Ureter (tissue), 1 donor: ENCODE results near the gene SLC8A2. TPM values are rescaled to one million over a fixed set of nuclear protein-coding genes. Genes with fewer than 3 reads are reported as not detected.
A peak's percentile ranks its signal among the peaks of the same experiment; 100 is the strongest.
"Not testable (repeated sequence)": the region's sequence is repeated elsewhere in the genome, so short reads cannot be mapped to it uniquely, and the experiment has no call there.

Source experiments
- DNase-seq: peaks from one replicate; pipeline ENCODE4 v3.0.0-alpha.2; 2020; ENCODE audit warnings: low spot score
- total RNA-seq: library from RNA; stranded (reverse); gene quantifications from one replicate; pipeline ENCODE4 v1.2.4, GENCODE V29; 2023
- donor health status: DM: yes; HTN: yes; CAD: no.

Gene SLC8A2
- total RNA-seq, 1 donor from 2014 or later: 2.7 TPM

- DNase-seq: no peak
Measured at GRCh38 chr19:47489072-47489914, 17.6 kb upstream of the SLC8A2 start.

- no peak for DNase-seq
Measured at GRCh38 chr19:47487551-47488515, 16.1 kb upstream of the SLC8A2 start.

DNA sequence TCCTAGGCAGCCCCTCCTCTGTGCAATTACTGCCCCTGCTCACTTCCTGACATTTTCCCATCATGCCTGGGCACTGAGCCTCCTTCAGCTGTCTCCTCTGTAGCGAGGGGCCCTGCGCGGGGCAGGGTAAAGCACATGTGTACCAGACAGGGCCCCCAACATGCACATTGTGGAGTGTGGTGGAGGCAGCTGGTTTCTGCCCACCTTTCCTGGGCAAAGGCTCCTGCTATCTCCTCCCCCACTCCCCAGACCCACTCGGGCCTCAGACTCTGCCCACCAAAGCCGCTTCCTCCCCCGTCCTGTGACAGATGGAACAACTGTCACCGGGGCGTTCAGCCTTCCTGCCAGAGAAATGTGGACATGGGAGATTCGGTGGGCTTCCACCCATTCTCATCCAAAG, 15.2 kb upstream of the SLC8A2 start:
- no peak for DNase-seq

DNA sequence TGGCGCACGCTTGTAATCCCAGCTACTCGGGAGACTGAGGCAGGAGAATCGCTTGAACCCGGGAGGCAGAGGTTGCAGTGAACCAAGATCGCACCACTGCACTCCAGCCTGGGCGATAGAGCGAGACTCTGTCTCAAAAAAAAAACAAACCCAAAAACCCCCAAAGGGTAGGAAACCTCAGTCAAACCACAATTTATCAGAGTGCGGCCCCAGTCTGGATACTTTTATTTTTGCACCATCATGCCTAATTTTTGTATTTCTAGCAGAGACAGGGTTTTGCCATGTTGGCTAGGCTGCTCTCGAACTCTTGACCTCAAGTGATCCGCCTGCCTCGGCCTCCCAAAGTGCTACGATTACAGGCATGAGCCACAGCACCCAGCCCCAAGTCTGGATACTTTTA, 14.5 kb upstream of the SLC8A2 start:
- DNase-seq: not testable (repeated sequence)

- DNase-seq: no peak
Measured at GRCh38 chr19:47485210-47485609, 13.5 kb upstream of the SLC8A2 start.

DNA sequence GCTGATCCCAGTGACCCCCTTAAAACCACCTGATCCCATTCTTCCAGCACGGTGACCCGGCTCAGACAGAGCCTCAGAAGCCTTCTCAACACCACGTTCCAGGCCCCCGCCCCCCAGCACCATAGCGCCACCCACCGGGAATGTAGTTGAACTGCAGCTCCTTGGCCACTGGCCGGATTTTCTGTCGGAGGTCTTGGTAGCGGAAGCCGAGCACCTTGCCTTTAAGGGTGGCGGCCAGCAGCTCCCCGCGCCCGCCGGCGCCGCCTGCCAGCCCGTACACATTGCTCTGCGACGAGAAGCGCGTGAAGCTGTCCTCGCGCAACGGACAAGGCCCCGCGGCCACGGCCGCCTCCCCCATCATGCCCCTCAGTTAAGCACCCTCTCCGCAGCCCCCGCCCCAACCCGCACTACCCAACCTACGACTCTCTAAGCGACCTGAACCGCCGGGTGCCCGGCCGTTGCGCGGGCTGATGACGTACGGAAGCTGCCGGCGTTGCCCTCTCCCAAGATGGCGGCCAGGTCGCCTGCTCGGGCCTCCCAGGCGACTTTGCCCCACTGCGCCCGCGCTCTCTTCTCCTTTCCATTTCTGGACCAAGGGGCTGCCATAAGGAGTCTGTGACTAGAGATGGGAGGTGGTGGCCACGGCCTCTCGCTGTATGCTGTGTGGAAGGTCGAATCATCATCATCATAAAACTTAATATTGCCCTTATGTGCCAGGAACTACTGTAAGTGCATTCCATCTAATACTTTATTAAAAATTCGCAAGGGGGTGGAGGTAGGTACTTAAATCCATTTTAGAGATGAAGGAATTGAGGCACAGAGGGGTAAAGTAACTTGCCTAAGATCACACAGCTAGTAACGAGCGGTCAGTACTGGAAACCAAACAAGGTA, 12.4 kb upstream of the SLC8A2 start, which contains the start of gene KPTN:
KPTN (minus strand) TSS at position 420 of the 891 bp plus-strand sequence; CDS start at position 361, 59 bp downstream.
- peak; percentile 87 for DNase-seq

DNA sequence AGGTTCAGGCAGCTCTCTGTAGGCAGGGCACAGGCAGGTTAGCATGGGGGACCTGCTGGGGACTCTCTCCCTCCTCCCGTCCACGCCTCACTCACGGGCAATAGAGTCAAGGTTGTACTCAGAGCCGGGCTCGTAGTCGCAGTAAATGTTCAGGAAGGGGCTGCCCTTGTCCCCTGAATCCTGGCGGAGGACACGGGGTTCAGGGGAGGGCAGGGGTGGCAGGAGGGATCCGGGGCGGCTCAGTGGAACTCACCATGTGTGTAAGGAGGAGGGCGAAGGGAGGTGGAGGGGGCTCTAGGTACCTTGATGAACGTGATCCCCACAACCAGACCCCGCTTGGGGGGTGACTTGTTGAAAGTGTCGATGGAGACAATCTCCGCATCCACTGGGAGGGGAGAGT, 11.5 kb upstream of the SLC8A2 start:
- DNase-seq: no peak

DNA sequence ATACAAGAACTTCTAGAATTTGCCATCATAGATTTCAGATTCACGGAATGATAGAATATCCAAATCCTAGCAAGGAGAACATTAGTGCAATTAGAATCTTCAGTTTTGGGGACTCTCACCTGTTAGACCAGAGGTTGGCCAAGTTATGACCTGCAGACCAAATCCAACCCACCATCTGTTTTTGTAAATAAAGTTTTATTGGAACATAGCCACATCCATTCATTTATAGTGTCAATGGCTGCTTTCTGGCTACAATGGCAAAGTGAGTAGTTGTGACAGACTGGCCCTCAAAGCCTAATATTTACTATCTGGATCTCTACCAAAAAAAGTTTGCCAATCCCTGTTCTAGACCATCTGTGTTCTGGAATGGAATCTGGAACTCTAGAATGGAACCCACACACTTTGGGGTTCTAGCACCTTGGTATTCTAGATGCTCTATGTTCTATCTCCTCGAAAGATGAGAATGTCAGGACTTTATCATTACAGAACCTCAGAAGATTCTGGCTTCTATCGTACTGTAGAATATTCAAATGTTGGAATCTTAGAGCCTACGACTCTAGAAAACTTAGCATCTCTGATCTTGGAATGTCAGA, 9.9 kb upstream of the SLC8A2 start:
- DNase-seq: no peak

DNA sequence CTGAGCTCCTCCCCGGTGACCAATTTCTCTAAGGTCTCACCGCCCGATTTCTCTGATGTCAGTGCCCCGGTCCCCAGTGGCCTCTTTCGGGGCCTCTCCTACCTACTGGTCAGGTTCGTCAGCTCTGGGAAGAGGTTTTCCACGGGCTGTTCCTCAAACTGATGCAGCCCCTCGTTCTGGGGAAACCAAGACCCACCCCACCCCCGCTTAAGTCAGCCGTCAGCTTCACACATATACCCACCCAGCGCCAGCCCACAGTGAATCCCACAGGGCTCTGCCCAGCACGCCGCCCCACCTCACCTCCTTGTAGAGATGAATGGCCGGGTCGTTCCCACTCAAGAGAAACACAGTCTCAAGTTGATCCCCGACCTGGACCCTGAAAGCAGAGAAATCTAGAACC, 9.0 kb upstream of the SLC8A2 start:
- no peak for DNase-seq

- DNase-seq: no peak
Measured at GRCh38 chr19:47479701-47480503, 8.2 kb upstream of the SLC8A2 start.

DNA sequence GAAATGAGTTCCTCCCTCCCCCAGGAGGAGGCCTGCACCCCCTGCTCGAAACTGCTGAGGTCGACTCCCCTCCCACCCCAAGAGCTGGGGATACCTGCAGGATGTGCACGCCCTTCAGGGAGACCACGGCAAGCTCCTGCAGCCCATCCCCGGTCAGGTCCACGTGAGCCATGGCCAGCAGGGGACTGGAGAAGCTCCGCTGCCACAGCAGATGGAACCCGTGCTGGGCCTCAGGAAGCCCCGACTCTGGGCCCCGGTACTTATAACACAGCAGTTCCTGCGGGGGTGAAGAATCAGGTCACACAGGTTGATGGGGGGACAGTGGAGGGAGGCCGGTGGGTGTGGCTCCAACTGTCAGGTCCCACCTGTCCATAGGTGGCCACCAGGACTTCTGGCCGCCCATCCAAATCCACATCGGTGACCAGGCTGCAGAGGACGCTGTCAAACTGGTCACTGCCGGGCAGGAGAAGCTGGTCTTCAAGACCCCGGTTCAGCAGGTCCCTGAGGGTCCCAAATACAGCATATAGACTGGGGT, 4.8 kb upstream of the SLC8A2 start:
- no peak for DNase-seq

DNA sequence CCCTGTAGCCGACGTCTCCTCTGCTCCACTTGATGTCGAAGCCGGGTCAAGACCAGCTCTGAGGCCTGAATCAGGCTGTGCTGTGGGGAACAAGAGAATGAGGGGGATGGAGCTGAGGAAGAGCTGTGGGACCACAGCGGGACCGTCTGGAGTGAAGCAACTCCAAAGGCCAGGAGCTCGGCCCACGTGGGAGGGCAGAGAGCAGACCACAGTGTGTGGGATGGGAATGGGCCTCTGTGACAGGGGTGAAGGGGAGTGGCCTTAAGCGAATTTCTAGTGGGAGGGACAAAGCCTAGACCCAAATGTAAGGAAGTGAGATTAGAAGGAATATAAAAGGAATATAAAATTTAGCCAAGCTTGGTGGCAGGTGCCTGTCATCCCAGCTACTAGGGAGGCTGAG, 3.8 kb upstream of the SLC8A2 start:
- DNase-seq: no peak

DNA sequence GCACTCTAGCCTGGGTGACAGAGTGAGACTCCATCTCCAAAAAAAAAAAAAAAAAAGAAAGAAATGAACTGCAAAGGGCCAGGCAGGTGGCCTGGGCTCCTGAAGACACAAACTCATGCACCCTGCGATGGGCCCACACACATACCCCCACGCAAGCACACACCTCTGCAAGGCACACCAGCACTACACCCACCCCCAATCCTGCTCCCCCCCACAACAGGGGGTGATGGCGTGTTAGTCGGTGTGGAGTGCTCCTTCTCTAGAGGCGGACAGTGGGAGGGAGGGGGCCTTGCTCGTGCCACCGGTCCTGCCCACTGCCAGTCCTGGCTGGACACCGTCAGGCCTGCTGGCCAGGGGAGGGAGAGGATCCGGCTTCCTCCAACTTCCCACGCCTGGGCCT, 1.6 kb upstream of the SLC8A2 start:
- no peak for DNase-seq

DNA sequence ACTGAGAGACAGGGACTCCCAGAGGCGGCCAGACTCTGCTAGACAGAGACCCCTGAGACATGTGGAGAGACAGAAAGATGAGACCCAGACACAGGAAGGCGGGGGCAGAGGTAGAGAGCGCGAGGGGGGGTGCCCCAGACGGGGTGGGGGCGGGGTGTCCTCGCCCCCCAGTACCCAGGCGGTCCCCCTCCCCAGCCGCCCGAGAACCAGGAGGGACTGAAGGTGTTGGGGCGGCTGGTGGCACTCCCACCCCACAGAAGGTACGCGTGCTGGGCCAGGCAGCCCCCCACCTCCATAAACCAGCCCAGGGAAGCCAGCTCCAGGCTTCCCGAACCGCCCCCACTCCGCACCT, 336 bp downstream of the SLC8A2 start:
- DNase-seq: no peak

GRCh38 chr19:47470447-47471195, 1.1 kb downstream of the SLC8A2 start:
- DNase-seq: no peak

DNA sequence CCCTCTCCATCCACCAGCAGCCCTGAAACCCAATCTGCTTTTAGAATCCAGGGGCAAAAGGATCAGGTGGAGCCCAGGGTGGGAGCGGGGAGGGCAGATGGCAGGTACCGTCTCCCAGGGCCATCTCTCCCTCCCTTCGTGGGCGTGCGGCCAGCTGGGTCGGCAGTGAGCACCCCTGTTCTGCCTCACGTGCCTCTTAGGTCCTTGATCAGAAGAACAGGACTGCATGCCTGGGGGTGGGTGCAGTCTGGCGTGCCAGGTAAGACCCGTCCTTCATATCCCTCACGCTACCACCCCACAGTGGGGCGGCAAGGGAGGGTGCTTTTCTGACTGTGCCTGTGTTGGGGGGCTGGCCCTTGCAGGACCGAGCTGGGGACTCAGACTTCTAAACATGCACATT, 2.0 kb downstream of the SLC8A2 start:
- DNase-seq: no peak

GRCh38 chr19:47469363-47469700, 2.4 kb downstream of the SLC8A2 start:
- no peak for DNase-seq

- DNase-seq: no peak
Measured at GRCh38 chr19:47467914-47468313, 3.8 kb downstream of the SLC8A2 start.

- DNase-seq: no peak
Measured at GRCh38 chr19:47465957-47466356, 5.7 kb downstream of the SLC8A2 start.
